Adipocyte (in vitro differentiated cells): ENCODE results near the gene LYSMD2.

Source experiments
- DNase-seq: peaks from one replicate; pipeline ENCODE4 v3.0.0-alpha.2; 2015; ENCODE audit warnings: low read depth
- H3K27me3 ChIP-seq: replicated peaks from 2 replicates; pipeline ENCODE4 v1.7.0; 2013; ENCODE audit warnings: mild to moderate bottlenecking, low read length, moderate library complexity; ENCODE audit not compliant: control insufficient read depth, insufficient read depth
- H3K36me3 ChIP-seq: 2 replicates; pipeline ENCODE4 v1.7.0; 2013; ENCODE audit warnings: low read length, mild to moderate bottlenecking, moderate library complexity; ENCODE audit not compliant: control insufficient read depth, insufficient read depth, severe bottlenecking
- H3K4me1 ChIP-seq: 2 replicates; pipeline ENCODE4 v1.7.0; 2013; ENCODE audit warnings: mild to moderate bottlenecking, low read length, moderate library complexity; ENCODE audit not compliant: control insufficient read depth, insufficient read depth
- H3K4me3 ChIP-seq: 2 replicates; pipeline ENCODE4 v1.7.0; 2013; ENCODE audit warnings: mild to moderate bottlenecking, low read length, moderate library complexity
- H3K9ac ChIP-seq: 2 replicates; pipeline ENCODE4 v1.7.0; 2013; ENCODE audit warnings: mild to moderate bottlenecking, low read length, moderate library complexity
- H3K9me3 ChIP-seq: 2 replicates; pipeline ENCODE4 v1.7.0; 2013; ENCODE audit warnings: mild to moderate bottlenecking, low read length, moderate library complexity; ENCODE audit not compliant: control insufficient read depth

Gene LYSMD2

GRCh38 chr15:51714162-51714561 lies 23.3 kb downstream of the LYSMD2 start:
- Histone ChIP-seq H3K36me3 (no peaks in the 10 kb centered on the region), H3K4me3 (no peak overlapping the region), H3K27me3 (no peaks in the 10 kb centered on the region), H3K9ac (no peak overlapping the region), H3K9me3 (no peaks in the 10 kb centered on the region), H3K4me1 (no peaks in the 10 kb centered on the region)
- no peak for DNase-seq

- Histone ChIP-seq H3K9ac (no peak overlapping the region), H3K36me3 (no peaks in the 10 kb centered on the region), H3K4me3 (no peak overlapping the region), H3K27me3 (no peaks in the 10 kb centered on the region), H3K4me1 (no peaks in the 10 kb centered on the region), H3K9me3 (no peaks in the 10 kb centered on the region)
- no peak for DNase-seq
Measured at GRCh38 chr15:51709031-51709430, 28.4 kb downstream of the LYSMD2 start.

GRCh38 chr15:51708013-51708412 lies 29.4 kb downstream of the LYSMD2 start:
- H3K36me3 ChIP-seq, result no peaks in the 10 kb centered on the region
- no peaks in the 10 kb centered on the region for H3K9me3 ChIP-seq
- no peak for DNase-seq
- H3K9ac ChIP-seq, result no peak overlapping the region
- no peak overlapping the region for H3K4me3 ChIP-seq
- no peaks in the 10 kb centered on the region for H3K4me1 ChIP-seq
- H3K27me3 ChIP-seq, result no peaks in the 10 kb centered on the region

GRCh38 chr15:51706926-51707608 lies 30.4 kb downstream of the LYSMD2 start:
- Histone ChIP-seq H3K27me3 (peaks cover 2% of the 10 kb centered on the region), H3K9ac (no peak overlapping the region), H3K36me3 (no peaks in the 10 kb centered on the region), H3K4me3 (no peak overlapping the region), H3K4me1 (no peaks in the 10 kb centered on the region), H3K9me3 (no peaks in the 10 kb centered on the region)
- DNase-seq, result no peak

GRCh38 chr15:51706291-51706690 lies 31.2 kb downstream of the LYSMD2 start:
- H3K9me3 ChIP-seq, result no peaks in the 10 kb centered on the region
- DNase-seq, result no peak
- H3K9ac ChIP-seq, result no peak overlapping the region
- peaks cover 2% of the 10 kb centered on the region for H3K27me3 ChIP-seq
- no peaks in the 10 kb centered on the region for H3K4me1 ChIP-seq
- H3K4me3 ChIP-seq, result no peak overlapping the region
- no peaks in the 10 kb centered on the region for H3K36me3 ChIP-seq

GRCh38 chr15:51702710-51703109 lies 34.7 kb downstream of the LYSMD2 start:
- no peaks in the 10 kb centered on the region for H3K4me1 ChIP-seq
- H3K27me3 ChIP-seq, result peaks cover 12% of the 10 kb centered on the region
- no peak overlapping the region for H3K4me3 ChIP-seq
- H3K36me3 ChIP-seq, result no peaks in the 10 kb centered on the region
- no peak for DNase-seq
- H3K9ac ChIP-seq, result no peak overlapping the region
- H3K9me3 ChIP-seq, result no peaks in the 10 kb centered on the region

GRCh38 chr15:51699373-51699772 lies 38.1 kb downstream of the LYSMD2 start:
- no peak for DNase-seq
- H3K9ac ChIP-seq, result no peak overlapping the region

GRCh38 chr15:51697163-51697562 lies 40.3 kb downstream of the LYSMD2 start:
- no peaks in the 10 kb centered on the region for H3K4me1 ChIP-seq
- H3K36me3 ChIP-seq, result no peaks in the 10 kb centered on the region
- H3K4me3 ChIP-seq, result no peak overlapping the region
- peaks cover 28% of the 10 kb centered on the region for H3K27me3 ChIP-seq
- no peak for DNase-seq
- no peaks in the 10 kb centered on the region for H3K9me3 ChIP-seq
- no peak overlapping the region for H3K9ac ChIP-seq

More at GRCh38 chr15:51699373-51699772, 38.1 kb downstream of the LYSMD2 start:
- Histone ChIP-seq H3K9me3 (no peaks in the 10 kb centered on the region), H3K36me3 (no peaks in the 10 kb centered on the region), H3K4me3 (no peak overlapping the region), H3K27me3 (peaks cover 13% of the 10 kb centered on the region), H3K4me1 (no peaks in the 10 kb centered on the region)

GRCh38 chr15:51696566-51696965 lies 40.9 kb downstream of the LYSMD2 start:
- DNase-seq, result no peak
- no peaks in the 10 kb centered on the region for H3K9me3 ChIP-seq
- H3K27me3 ChIP-seq, result peaks cover 34% of the 10 kb centered on the region
- no peaks in the 10 kb centered on the region for H3K36me3 ChIP-seq
- H3K4me3 ChIP-seq, result no peak overlapping the region
- no peak overlapping the region for H3K9ac ChIP-seq
- H3K4me1 ChIP-seq, result no peaks in the 10 kb centered on the region

GRCh38 chr15:51692154-51692553 lies 45.3 kb downstream of the LYSMD2 start:
- H3K9me3 ChIP-seq, result no peaks in the 10 kb centered on the region
- no peaks in the 10 kb centered on the region for H3K4me1 ChIP-seq
- no peak for DNase-seq
- H3K4me3 ChIP-seq, result no peak overlapping the region
- H3K9ac ChIP-seq, result no peak overlapping the region
- H3K27me3 ChIP-seq, result peaks cover 41% of the 10 kb centered on the region
- H3K36me3 ChIP-seq, result no peaks in the 10 kb centered on the region

GRCh38 chr15:51688863-51689262 lies 48.6 kb downstream of the LYSMD2 start:
- Histone ChIP-seq H3K36me3 (no peaks in the 10 kb centered on the region), H3K9me3 (no peaks in the 10 kb centered on the region), H3K4me1 (no peaks in the 10 kb centered on the region), H3K4me3 (no peak overlapping the region), H3K9ac (no peak overlapping the region), H3K27me3 (peaks cover 56% of the 10 kb centered on the region)
- DNase-seq, result no peak

- no peak for DNase-seq
- peaks cover 58% of the 10 kb centered on the region for H3K27me3 ChIP-seq
Measured at GRCh38 chr15:51687565-51687964, 49.9 kb downstream of the LYSMD2 start.

More at GRCh38 chr15:51687565-51687964, 49.9 kb downstream of the LYSMD2 start:
- Histone ChIP-seq H3K4me3 (no peak overlapping the region), H3K36me3 (no peaks in the 10 kb centered on the region), H3K4me1 (no peaks in the 10 kb centered on the region), H3K9me3 (no peaks in the 10 kb centered on the region), H3K9ac (no peak overlapping the region)
